BLaER1 treated with 17β-estradiol and CSF1 and Interleukin-3, amounts not matched to agents 10 nM and 100 nM (cell line): ENCODE data around the gene HSD11B2.
A peak's percentile ranks its signal among the peaks of the same experiment; 100 is the strongest.

ENCODE experiments used
- H3K27ac ChIP-seq, 11 experiments: shearing (Covaris generic); formaldehyde crosslinking; 2 replicates each; pipeline ENCODE4 v1.8.1; 2022
- H3K27me3 ChIP-seq, 11 experiments: shearing (Covaris generic); formaldehyde crosslinking; 2 replicates each; pipeline ENCODE4 v1.8.1; 2022
- H3K36me3 ChIP-seq, 11 experiments: shearing (Covaris generic); formaldehyde crosslinking; 2 replicates each; pipeline ENCODE4 v1.8.1; 2022
- H3K4me1 ChIP-seq, 10 experiments: shearing (Covaris generic); formaldehyde crosslinking; 2 replicates each; pipeline ENCODE4 v1.8.1; 2022
- H3K4me2 ChIP-seq, 11 experiments: shearing (Covaris generic); formaldehyde crosslinking; 2 replicates each; pipeline ENCODE4 v1.8.1; 2022
- H3K4me3 ChIP-seq, 10 experiments: shearing (Covaris generic); formaldehyde crosslinking; 2 replicates each; pipeline ENCODE4 v1.8.1; 2022
- H3K9ac ChIP-seq, 11 experiments: shearing (Covaris generic); formaldehyde crosslinking; 2 replicates each; pipeline ENCODE4 v1.8.1; 2022
- H3K9me3 ChIP-seq, 11 experiments: shearing (Covaris generic); formaldehyde crosslinking; replicated peaks in 1 of 11; 2 replicates each; pipeline ENCODE4 v1.8.1; 2022
- H4K20me1 ChIP-seq, 11 experiments: shearing (Covaris generic); formaldehyde crosslinking; 2 replicates each; pipeline ENCODE4 v1.8.1; 2022
- Cebpa-rat ChIP-seq, 11 experiments: shearing (Covaris generic); IDR thresholded peaks; 2 replicates each; pipeline ENCODE4 v1.8.1; 2022

Gene HSD11B2

DNA sequence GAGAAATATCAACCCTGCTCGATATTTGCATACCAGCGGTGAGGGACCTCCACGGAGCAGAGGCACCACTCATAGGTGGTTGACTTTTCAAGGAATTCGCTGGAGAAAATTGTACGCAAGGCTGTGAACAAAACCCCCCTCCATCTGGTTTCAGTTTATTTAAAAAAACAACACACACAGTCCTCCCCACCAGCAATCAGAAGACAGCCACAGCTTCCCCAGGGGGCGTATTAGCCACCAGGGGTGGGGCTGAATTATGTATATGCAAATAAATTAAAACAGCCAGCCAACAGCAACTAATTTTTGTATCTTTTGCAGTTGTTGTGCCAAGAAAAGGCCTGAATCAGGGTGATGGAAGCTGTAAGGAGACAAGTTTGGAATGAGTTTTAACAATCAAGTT lies 5.9 kb upstream of the HSD11B2 start:
- Histone ChIP-seq H3K4me3 (no peak overlapping the region), H3K4me1 (peaks cover 0 to 28% (median 18%) of the 10 kb centered on the region in 10 experiments; a peak in 16 of 20 replicates), H3K36me3 (no peaks in the 10 kb centered on the region), H3K27ac (no peak overlapping the region), H3K4me2 (peak overlapping the region in 9 of 11 experiments; percentile 13 to 83 (median 71); a peak in 17 of 22 replicates), H3K27me3 (peaks cover 24 to 40% (median 27%) of the 10 kb centered on the region in 11 experiments), H3K9me3 (no peaks in the 10 kb centered on the region), H3K9ac (0 out of 22 replicates have a peak overlapping the region, but pooled peaks of 1 of the 11 experiments have one; percentile 23), H4K20me1 (peaks cover 0 to 25% (median 14%) of the 10 kb centered on the region in 11 experiments; a peak in 16 of 22 replicates)
- TF ChIP-seq Cebpa-rat (IDR thresholded peaks at IDR 0.05), result no peak

DNA sequence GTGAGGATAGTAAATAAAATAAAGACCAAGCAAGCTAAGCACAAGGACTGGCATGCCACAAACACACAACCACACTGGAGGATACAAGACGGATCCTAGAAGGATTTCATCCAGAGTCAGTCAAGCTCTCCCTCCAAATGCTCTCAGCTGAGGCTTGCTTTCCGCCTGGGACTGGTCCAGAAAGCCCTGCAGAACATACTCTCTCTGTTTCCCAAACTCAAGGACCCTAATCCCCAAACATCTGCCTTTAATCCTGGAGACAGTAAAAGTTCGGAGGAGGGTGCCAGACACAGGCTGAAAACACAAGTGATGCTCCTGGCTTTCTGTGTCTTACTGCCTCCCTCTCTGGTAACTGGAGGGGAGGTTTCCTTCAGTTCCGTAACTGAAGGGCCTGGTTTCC lies 5.3 kb upstream of the HSD11B2 start:
- H3K27ac ChIP-seq, result no peak overlapping the region
- peak overlapping the region in 8 of 11 experiments; percentile 42 to 83 (median 72); a peak in 10 of 22 replicates for H3K4me2 ChIP-seq
- peaks cover 0 to 31% (median 18%) of the 10 kb centered on the region in 11 experiments; a peak in 18 of 22 replicates for H4K20me1 ChIP-seq
- H3K4me3 ChIP-seq, result no peak overlapping the region
- peaks cover 0 to 31% (median 22%) of the 10 kb centered on the region in 10 experiments; a peak in 18 of 20 replicates for H3K4me1 ChIP-seq
- H3K27me3 ChIP-seq, result peaks cover 29 to 45% (median 32%) of the 10 kb centered on the region in 11 experiments
- H3K9me3 ChIP-seq, result no peaks in the 10 kb centered on the region
- no peaks in the 10 kb centered on the region for H3K36me3 ChIP-seq
- H3K9ac ChIP-seq, result no peak overlapping the region
- no peak for TF ChIP-seq Cebpa-rat (IDR thresholded peaks at IDR 0.05)

DNA sequence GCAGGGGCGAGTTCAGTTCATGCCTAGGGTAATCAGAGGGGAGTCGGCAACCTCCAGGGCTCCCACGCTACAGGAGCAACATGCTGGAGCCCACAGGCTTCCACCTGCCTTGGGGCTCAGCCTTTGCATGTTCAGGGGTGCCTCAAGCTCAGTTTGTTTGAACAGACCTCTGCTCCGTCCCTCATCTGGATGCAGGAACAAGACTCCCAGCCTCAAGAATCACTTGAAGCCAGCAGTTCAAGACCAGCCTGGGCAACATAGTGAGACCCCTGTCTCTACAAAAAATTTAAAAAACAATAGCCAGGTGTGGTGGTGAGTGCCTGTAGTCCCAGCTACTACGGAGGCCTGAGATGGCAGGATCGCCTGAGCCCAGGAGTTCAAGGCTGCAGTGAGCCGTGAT lies 4.9 kb upstream of the HSD11B2 start:
- no peak for TF ChIP-seq Cebpa-rat (IDR thresholded peaks at IDR 0.05)
- peaks cover 0 to 32% (median 19%) of the 10 kb centered on the region in 11 experiments; a peak in 18 of 22 replicates for H4K20me1 ChIP-seq
- H3K4me1 ChIP-seq, result peaks cover 0 to 33% (median 23%) of the 10 kb centered on the region in 10 experiments; a peak in 18 of 20 replicates
- H3K27me3 ChIP-seq, result peaks cover 32 to 47% (median 35%) of the 10 kb centered on the region in 11 experiments
- H3K9me3 ChIP-seq, result no peaks in the 10 kb centered on the region
- no peak overlapping the region for H3K4me3 ChIP-seq
- no peak overlapping the region for H3K27ac ChIP-seq
- H3K9ac ChIP-seq, result no peak overlapping the region
- no peak overlapping the region; a peak in 1 of 22 replicates for H3K4me2 ChIP-seq
- no peaks in the 10 kb centered on the region for H3K36me3 ChIP-seq

DNA sequence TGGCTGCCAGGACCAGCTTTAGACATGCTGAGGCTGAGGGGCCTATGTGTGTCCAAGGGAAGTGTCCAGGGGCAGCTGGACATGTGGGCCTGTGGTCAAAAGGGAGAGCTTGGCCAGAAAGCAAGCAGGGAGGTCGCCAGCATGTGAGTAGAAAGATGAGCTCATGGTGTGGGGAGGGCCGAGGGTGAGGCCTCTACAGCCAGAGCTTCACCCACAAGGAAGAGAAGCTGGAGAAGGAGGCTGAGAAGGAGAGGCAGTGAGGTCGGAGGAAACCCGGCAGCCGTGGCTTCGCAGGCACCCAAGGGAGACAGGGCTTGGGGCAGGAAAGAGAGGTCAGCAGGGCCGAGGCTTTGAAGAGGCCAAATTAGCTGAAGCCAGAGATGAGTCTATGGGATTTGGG lies 4.0 kb upstream of the HSD11B2 start:
- H3K36me3 ChIP-seq, result no peaks in the 10 kb centered on the region
- H3K4me1 ChIP-seq, result peaks cover 8 to 39% (median 30%) of the 10 kb centered on the region in 10 experiments
- H3K9me3 ChIP-seq, result no peaks in the 10 kb centered on the region
- H3K27me3 ChIP-seq, result peaks cover 41 to 56% (median 45%) of the 10 kb centered on the region in 11 experiments
- TF ChIP-seq Cebpa-rat (IDR thresholded peaks at IDR 0.05), result no peak
- no peak overlapping the region for H3K4me3 ChIP-seq
- no peak overlapping the region for H3K9ac ChIP-seq
- no peak overlapping the region for H3K27ac ChIP-seq
- H4K20me1 ChIP-seq, result peaks cover 5 to 41% (median 27%) of the 10 kb centered on the region in 11 experiments; a peak in 19 of 22 replicates
- H3K4me2 ChIP-seq, result no peak overlapping the region

DNA sequence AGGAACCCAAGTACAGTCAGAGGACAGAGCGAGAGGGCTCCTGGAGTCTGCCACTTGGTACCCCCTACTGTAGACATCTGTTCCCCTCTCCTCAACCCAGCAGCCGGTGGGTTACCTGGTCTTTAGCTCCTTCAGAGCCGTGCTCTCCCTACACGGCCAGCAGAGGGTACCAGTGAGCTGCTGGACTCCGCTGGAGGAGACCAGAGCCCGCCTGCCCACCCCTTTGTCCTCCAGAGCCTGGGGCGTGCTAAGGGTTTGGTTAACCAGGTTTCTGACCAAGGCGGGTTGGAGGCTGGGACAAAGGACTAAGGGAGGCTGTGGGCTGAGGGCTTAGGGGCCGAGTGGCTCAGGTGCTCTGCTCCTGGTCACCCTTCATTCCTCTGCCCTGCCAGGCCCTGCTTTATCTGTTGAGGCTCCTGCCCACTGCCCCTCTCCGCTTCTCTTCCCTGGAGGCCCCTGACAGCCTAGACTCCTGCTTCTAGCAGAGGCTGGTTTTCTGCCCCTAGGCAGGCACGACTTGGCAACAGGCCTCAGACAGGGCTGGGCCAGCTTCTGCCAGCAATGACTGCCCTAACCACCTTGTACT lies 2.7 kb upstream of the HSD11B2 start:
- peaks cover 21 to 44% (median 34%) of the 10 kb centered on the region in 10 experiments for H3K4me1 ChIP-seq
- H3K4me3 ChIP-seq, result no peak overlapping the region
- peak overlapping the region in 1 of 11 experiments; percentile 19; a peak in 1 of 22 replicates for H3K4me2 ChIP-seq
- H3K9ac ChIP-seq, result no peak overlapping the region
- TF ChIP-seq Cebpa-rat (IDR thresholded peaks at IDR 0.05), result no peak
- H3K27ac ChIP-seq, result no peak overlapping the region
- H3K9me3 ChIP-seq, result no peaks in the 10 kb centered on the region
- peaks cover 15 to 54% (median 35%) of the 10 kb centered on the region in 11 experiments; a peak in 20 of 22 replicates for H4K20me1 ChIP-seq
- no peaks in the 10 kb centered on the region for H3K36me3 ChIP-seq
- H3K27me3 ChIP-seq, result peaks cover 54 to 68% (median 58%) of the 10 kb centered on the region in 11 experiments

DNA sequence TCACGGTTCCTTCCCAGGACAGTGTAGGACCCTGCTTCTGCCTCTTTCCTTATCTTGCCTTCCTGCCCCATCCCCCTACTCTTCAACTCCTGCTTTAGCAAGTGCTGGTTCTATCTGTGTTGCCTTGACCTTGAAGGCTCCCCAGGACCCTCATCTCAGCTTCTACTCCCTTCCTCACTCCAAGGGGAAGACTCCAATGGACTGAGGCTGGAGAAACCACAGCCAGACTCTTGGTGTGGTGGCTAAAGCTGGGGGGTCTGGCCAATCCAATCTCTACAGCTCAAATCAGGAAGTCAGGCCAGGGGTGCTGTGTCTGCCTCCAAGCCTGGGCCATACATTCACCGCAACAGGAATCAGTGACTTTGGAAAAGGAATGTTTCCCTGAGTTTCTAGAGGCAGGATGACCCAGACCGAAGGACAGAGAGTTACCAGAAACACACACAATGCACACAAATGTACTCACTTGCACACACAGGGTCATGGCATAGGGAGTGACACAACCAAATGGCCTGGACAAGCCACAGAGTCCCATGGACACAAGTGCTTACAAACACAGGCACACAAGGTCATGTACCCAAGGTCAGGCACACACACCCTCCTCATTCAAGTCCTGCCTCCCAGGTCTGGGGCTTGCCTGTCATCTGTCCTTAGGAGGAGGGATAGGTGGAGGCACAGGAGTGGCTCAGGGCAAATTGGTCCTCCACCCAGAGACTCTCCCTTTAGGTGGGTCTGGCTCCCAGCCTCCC lies 1.7 kb upstream of the HSD11B2 start:
- Histone ChIP-seq H4K20me1 (peaks cover 25 to 64% (median 42%) of the 10 kb centered on the region in 11 experiments; a peak in 21 of 22 replicates), H3K36me3 (peaks cover 0 to 5% (median 0%) of the 10 kb centered on the region in 11 experiments; a peak in 1 of 22 replicates), H3K4me1 (peaks cover 19 to 42% (median 30%) of the 10 kb centered on the region in 10 experiments), H3K27ac (no peak overlapping the region), H3K27me3 (peaks cover 59 to 76% (median 65%) of the 10 kb centered on the region in 11 experiments), H3K9me3 (no peaks in the 10 kb centered on the region), H3K4me2 (no peak overlapping the region), H3K4me3 (no peak overlapping the region), H3K9ac (no peak overlapping the region)
- no peak for TF ChIP-seq Cebpa-rat (IDR thresholded peaks at IDR 0.05)

DNA sequence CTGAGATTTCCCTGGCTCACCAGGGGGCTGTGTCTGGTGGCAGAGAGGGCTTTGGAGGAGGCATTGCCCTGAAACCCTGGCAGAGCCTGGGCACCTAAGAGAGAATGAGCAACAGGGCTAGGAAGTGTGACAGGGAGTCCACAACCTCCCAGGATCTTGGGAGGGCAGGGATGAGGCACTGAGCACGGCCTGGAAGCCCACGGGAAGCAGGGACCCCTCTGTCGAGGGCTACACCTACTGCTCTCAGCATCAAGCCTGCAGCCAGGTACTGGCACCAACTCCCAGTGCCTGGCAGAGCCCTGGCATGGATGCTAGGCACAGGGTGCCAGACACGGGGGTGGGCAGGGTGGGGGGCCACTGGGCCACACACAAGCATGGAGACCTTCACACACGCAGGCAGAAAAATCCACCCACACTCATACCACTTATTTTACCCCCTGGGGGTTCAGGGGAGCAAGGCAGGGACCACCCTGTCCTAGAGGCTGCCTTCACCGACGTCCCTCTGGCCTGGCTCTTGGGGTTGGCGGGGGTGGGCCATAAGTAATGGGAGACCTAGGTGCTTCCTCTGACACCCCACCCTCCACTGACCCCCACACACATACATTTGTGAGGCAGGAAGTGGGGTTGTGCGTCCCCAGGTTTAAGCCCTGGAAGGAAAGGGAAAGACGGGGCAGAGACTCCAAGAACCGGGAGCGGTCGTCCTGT lies 970 bp upstream of the HSD11B2 start:
- H3K4me2 ChIP-seq, result peak overlapping the region; percentile 62 to 92 (median 74); a peak in 20 of 22 replicates
- H3K9ac ChIP-seq, result peak overlapping the region in 2 of 11 experiments; percentile 32 to 53; a peak in 2 of 22 replicates
- peaks cover 13 to 42% (median 29%) of the 10 kb centered on the region in 10 experiments for H3K4me1 ChIP-seq

DNA sequence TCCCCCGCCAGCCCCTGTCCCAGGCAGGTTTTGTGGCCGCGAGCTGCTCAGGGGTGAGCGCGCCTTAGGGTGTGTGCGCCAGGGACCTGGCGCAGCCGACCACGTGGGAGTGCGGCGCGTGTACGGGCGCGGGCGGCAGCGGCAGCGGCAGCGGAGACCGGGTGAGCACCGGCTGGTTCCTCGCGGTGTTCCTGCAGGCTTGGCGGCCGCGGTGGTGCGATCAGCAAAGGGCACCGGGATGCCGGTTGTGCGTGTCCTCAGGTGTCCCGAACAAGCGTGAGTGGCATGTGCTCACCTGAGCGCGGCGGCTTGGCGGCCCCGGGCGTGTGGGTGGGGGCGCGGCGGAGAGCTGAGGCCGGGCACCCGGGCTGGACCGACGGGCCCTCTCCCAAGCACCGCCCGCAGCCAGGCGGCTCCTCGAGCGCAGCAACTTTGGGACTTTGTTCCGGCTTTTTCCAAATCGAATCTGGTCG lies 381 bp upstream of the HSD11B2 start:
- peak overlapping the region in 4 of 11 experiments; percentile 21 to 53 (median 36); a peak in 4 of 22 replicates for H3K9ac ChIP-seq
- H3K27ac ChIP-seq, result no peak overlapping the region
- H3K4me2 ChIP-seq, result peak overlapping the region; percentile 62 to 92 (median 74)

More for the DNA sequence above, 970 bp upstream of the HSD11B2 start:
- H3K27ac ChIP-seq, result no peak overlapping the region
- H3K36me3 ChIP-seq, result peaks cover 0 to 5% (median 0%) of the 10 kb centered on the region in 11 experiments; a peak in 1 of 22 replicates
- peaks cover 59 to 82% (median 68%) of the 10 kb centered on the region in 11 experiments for H3K27me3 ChIP-seq
- no peaks in the 10 kb centered on the region for H3K9me3 ChIP-seq
- peak overlapping the region; percentile 19 to 63 (median 48); a peak in 13 of 20 replicates for H3K4me3 ChIP-seq
- peaks cover 32 to 71% (median 50%) of the 10 kb centered on the region in 11 experiments; a peak in 21 of 22 replicates for H4K20me1 ChIP-seq
- no peak for TF ChIP-seq Cebpa-rat (IDR thresholded peaks at IDR 0.05)

More for the DNA sequence above, 381 bp upstream of the HSD11B2 start:
- H3K4me3 ChIP-seq, result peak overlapping the region; percentile 19 to 63 (median 48); a peak in 15 of 20 replicates
- peaks cover 32 to 77% (median 56%) of the 10 kb centered on the region in 11 experiments; a peak in 21 of 22 replicates for H4K20me1 ChIP-seq
- H3K27me3 ChIP-seq, result peaks cover 59 to 82% (median 68%) of the 10 kb centered on the region in 11 experiments
- H3K36me3 ChIP-seq, result peaks cover 0 to 7% (median 1%) of the 10 kb centered on the region in 11 experiments; a peak in 8 of 22 replicates
- no peak for TF ChIP-seq Cebpa-rat (IDR thresholded peaks at IDR 0.05)
- no peaks in the 10 kb centered on the region for H3K9me3 ChIP-seq
- peaks cover 13 to 46% (median 30%) of the 10 kb centered on the region in 10 experiments for H3K4me1 ChIP-seq
